SH-SY5Y (cell line): ENCODE data around the gene MEN1.

Source experiments
- GATA2 ChIP-seq: IDR thresholded peaks from 2 replicates; pipeline ENCODE4 v1.6.1; 2011; ENCODE audit warnings: mild to moderate bottlenecking, low read depth, low read length
- GATA3 ChIP-seq: IDR thresholded peaks from 2 replicates; pipeline ENCODE4 v1.6.1; 2011; ENCODE audit warnings: low read depth, mild to moderate bottlenecking, low read length, moderate library complexity

- TF ChIP-seq GATA2 (no peak), GATA3 (no peak)
These were observed 14.1 kb downstream of the MEN1 start for GRCh38 chr11:64796047-64796756.
